GM19238 (cell line): ENCODE data around the gene SH2D3A.

Source experiments
- DNase-seq: peaks from one replicate; pipeline ENCODE4 v3.0.0; 2011; ENCODE audit warnings: low spot score; ENCODE audit not compliant: insufficient read length

Gene SH2D3A

GRCh38 chr19:6737873-6738786 lies 29.1 kb downstream of the SH2D3A start:
- peak; percentile 79 for DNase-seq

GRCh38 chr19:6737284-6737872 lies 29.9 kb downstream of the SH2D3A start, which contains the start of gene GPR108:
Gene GPR108 (minus strand): TSS chr19:6737580. CDS start chr19:6737576, 4 bp downstream.
- DNase-seq = peak; percentile 98

- DNase-seq = no peak
Measured at GRCh38 chr19:6736917-6737283, 30.3 kb downstream of the SH2D3A start.

GRCh38 chr19:6736169-6736916 lies 30.9 kb downstream of the SH2D3A start:
- peak; percentile 88 for DNase-seq

- no peak for DNase-seq
Measured at GRCh38 chr19:6735181-6735911, 31.9 kb downstream of the SH2D3A start.

- DNase-seq = no peak
Measured at GRCh38 chr19:6734096-6734696, 33.0 kb downstream of the SH2D3A start.

GRCh38 chr19:6733338-6734095 lies 33.7 kb downstream of the SH2D3A start:
- DNase-seq = no peak

GRCh38 chr19:6732803-6733337 lies 34.4 kb downstream of the SH2D3A start:
- no peak for DNase-seq

GRCh38 chr19:6731822-6732221 lies 35.4 kb downstream of the SH2D3A start:
- no peak for DNase-seq

- DNase-seq = no peak
Measured at GRCh38 chr19:6730941-6731670, 36.1 kb downstream of the SH2D3A start.

- DNase-seq = no peak
Measured at GRCh38 chr19:6730153-6730804, 37.0 kb downstream of the SH2D3A start.

GRCh38 chr19:6729573-6730152 lies 37.6 kb downstream of the SH2D3A start:
- DNase-seq = no peak

GRCh38 chr19:6728346-6728745 lies 38.9 kb downstream of the SH2D3A start:
- DNase-seq = no peak

GRCh38 chr19:6725513-6726231 lies 41.6 kb downstream of the SH2D3A start:
- no peak for DNase-seq

GRCh38 chr19:6724631-6725492 lies 42.4 kb downstream of the SH2D3A start:
- DNase-seq = no peak

- no peak for DNase-seq
Measured at GRCh38 chr19:6723738-6724137, 43.5 kb downstream of the SH2D3A start.
